K562 (cell line): ENCODE results near the gene SSBP2. TPM values are rescaled to one million over a fixed set of nuclear protein-coding genes. Genes with fewer than 3 reads are reported as not detected.

Source experiments
- ATAC-seq: fragments of 200-7000 bp; cut with Tn5 transposase; 3 replicates; pipeline ENCODE4 v1.9.1; 2020; ENCODE audit warnings: moderate library complexity
- BruUV-seq: library from RNA; stranded (reverse); fragments of 400-500 nt; replicated peaks from 2 replicates; lab custom pipeline; 2021; lab: Mats Ljungman, UMichigan
- CTCF ChIA-PET: fragments of 300-600 bp; formaldehyde crosslinking; extraction: SDS; loops from one replicate; lab custom pipeline; 2021; ENCODE audit warnings: low intra/inter-chr PET ratio; lab: Yijun Ruan, JAX
- POLR2A ChIA-PET: fragments of 300-600, 350-650 bp; sonication (Branson Sonifier 250); formaldehyde crosslinking; extraction: SDS; loops from one replicate; lab custom pipeline; 2021; ENCODE audit warnings: antibody characterized with exemption, inconsistent platforms; lab: Yijun Ruan, JAX
- DNase-seq, 4 experiments: peaks; one replicate each; pipeline versions ENCODE4 v3.0.0 to v3.0.0-alpha.2; 2011 to 2018; ENCODE audit warnings: low spot score in 3 of 4, mixed read lengths in 3 of 4; ENCODE audit errors: extremely low read depth in 1 of 4
- FAIRE-seq: peaks from 2 replicates; lab custom pipeline; 2011; peaks lifted over from hg19 to GRCh38; lab: Jason Lieb, UNC
- H2AFZ ChIP-seq: 2 replicates; pipeline ENCODE4 v1.6.0; 2011; ENCODE audit warnings: low read depth, low read length, control low read depth, inconsistent platforms
- H3K27ac ChIP-seq: fragments of 200-600 bp; 3 replicates; pipeline ENCODE4 v1.8.0; 2011; ENCODE audit warnings: low read depth, mild to moderate bottlenecking, control low read depth, inconsistent platforms, low read length, moderate library complexity, mixed read lengths; ENCODE audit errors: extremely low read depth
- H3K27me3 ChIP-seq, 2 experiments: fragments of 300-600 bp in 1 of 2; 2 replicates in 1 of 2; 3 replicates in 1 of 2; pipeline versions ENCODE4 v1.6.0 to v1.8.0; 2011; ENCODE audit warnings: inconsistent platforms in 2 of 2, low read length in 2 of 2, mild to moderate bottlenecking in 1 of 2, mixed read lengths in 1 of 2, moderate library complexity in 1 of 2; ENCODE audit not compliant: control insufficient read depth in 2 of 2, insufficient read depth in 2 of 2
- H3K36me3 ChIP-seq: fragments of 300-600 bp; 3 replicates; pipeline ENCODE4 v1.8.0; 2011; ENCODE audit warnings: mild to moderate bottlenecking, low read length, inconsistent platforms; ENCODE audit not compliant: control insufficient read depth, insufficient read depth
- H3K4me1 ChIP-seq, 2 experiments: fragments of 200-600 bp in 1 of 2; replicated peaks in 1 of 2; 2 replicates in 1 of 2; 3 replicates in 1 of 2; pipeline versions ENCODE4 v1.5.1 to v1.8.0; 2011; ENCODE audit warnings: inconsistent platforms in 2 of 2, low read length in 2 of 2, mild to moderate bottlenecking in 1 of 2, mixed read lengths in 1 of 2, moderate library complexity in 1 of 2; ENCODE audit not compliant: control insufficient read depth in 2 of 2, insufficient read depth in 2 of 2
- H3K4me2 ChIP-seq: 2 replicates; pipeline ENCODE4 v1.6.1; 2011; ENCODE audit warnings: low read length, control low read depth, inconsistent platforms, mixed read lengths; ENCODE audit not compliant: insufficient read depth
- H3K4me3 ChIP-seq: fragments of 200-600 bp; sonication (generic), shearing (Covaris generic); 2 replicates; pipeline ENCODE4 v1.5.1; 2016; ENCODE audit warnings: control low read depth, inconsistent platforms
- H3K79me2 ChIP-seq: fragments of 200-600 bp; 3 replicates; pipeline ENCODE4 v1.8.0; 2011; ENCODE audit warnings: low read length, inconsistent platforms; ENCODE audit not compliant: control insufficient read depth, insufficient read depth
- H3K9ac ChIP-seq, 2 experiments: 2 replicates each; pipeline versions ENCODE4 v1.6.0 to v1.6.1; 2011; ENCODE audit warnings: low read depth in 2 of 2, low read length in 2 of 2, control low read depth in 1 of 2, inconsistent platforms in 1 of 2, mild to moderate bottlenecking in 1 of 2, mixed read lengths in 1 of 2; ENCODE audit not compliant: insufficient read depth in 1 of 2
- H3K9me1 ChIP-seq: one replicate; pipeline ENCODE4 v1.6.0; 2011; ENCODE audit warnings: inconsistent platforms, mild to moderate bottlenecking, low read length, moderate library complexity; ENCODE audit not compliant: control insufficient read depth, insufficient read depth
- H3K9me3 ChIP-seq: replicated peaks from 2 replicates; pipeline ENCODE4 v1.5.1; 2011; ENCODE audit warnings: low read depth, low read length, inconsistent platforms; ENCODE audit not compliant: control insufficient read depth, insufficient read depth
- H4K20me1 ChIP-seq: replicated peaks from 2 replicates; pipeline ENCODE4 v1.6.1; 2011; ENCODE audit warnings: low read length, inconsistent platforms, mixed read lengths; ENCODE audit not compliant: control insufficient read depth, insufficient read depth
- CREB3 ChIP-seq: fragments of 450-650 bp; conservative IDR thresholded peaks from 2 replicates; pipeline ENCODE4 v1.6.1; 2016; ENCODE audit warnings: missing genetic modification characterization, low read depth, mild to moderate bottlenecking, missing compliant biosample characterization, moderate library complexity
- IFI16 ChIP-seq: fragments of 250-450 bp; sonication (Bioruptor Pico); IDR thresholded peaks from 2 replicates; pipeline ENCODE4 v2.1.2; 2022; ENCODE audit warnings: mild to moderate bottlenecking, inconsistent platforms
- WGBS: fragments of 100-300 bp; shearing (Covaris generic); methylation state at CpG from one replicate; pipeline ENCODE4 v1.1.6; 2016; ENCODE audit warnings: low coverage, mixed read lengths; ENCODE audit not compliant: insufficient coverage; ENCODE audit errors: missing lambda C conversion rate; 5-methylcytosine and 5-hydroxymethylcytosine counted together
- in situ Hi-C: fragments of 300-500 bp; cut with MboI; formaldehyde crosslinking; loops from 4 replicates; pipeline ENCODE4 v1.15.0; 2018; ENCODE audit warnings: inconsistent platforms, mixed read lengths
- intact Hi-C: fragments of 100-400 bp; cut with micrococcal nuclease; formaldehyde crosslinking; loops from 2 replicates; pipeline ENCODE4 v1.14.2; 2022
- polyA plus RNA-seq, 8 experiments: library from polyadenylated mRNA; depleted of rRNA in 4 of 8; stranded (reverse) in 5 of 8; unstranded in 3 of 8; fragments of >200 nt; fragmentation: Nextera tagmentation in 2 of 8; fragmentation: Illumina TruSeq in 1 of 8; extraction: Ambion mirVana in 2 of 8; extraction: Trizol in 1 of 8; gene quantifications; 2 replicates each; pipeline versions ENCODE4 v1.2.1 to v1.2.3, GENCODE V29; 2011 to 2014; ENCODE audit warnings: inconsistent platforms in 1 of 8, missing spikeins in 1 of 8
- total RNA-seq, 7 experiments: library from RNA; depleted of rRNA in 6 of 7; stranded (reverse); fragments of >200 nt in 6 of 7; fragmentation: Illumina TruSeq in 2 of 7; extraction: Trizol in 2 of 7; gene quantifications; 2 replicates each; pipeline versions ENCODE4 v1.2.1 to v1.2.3, GENCODE V29; 2011 to 2021; ENCODE audit warnings: low replicate concordance in 1 of 7

Gene SSBP2
- total and polyA plus RNA-seq, 9 of the 15 experiments (the other 6 are each of a cell fraction or from before 2014, with no cell fraction given) = 22.3 to 133 (median 42.1) TPM

GRCh38 chr5:81779916-81780266 is 29.0 kb upstream of the SSBP2 start:
- intact Hi-C loops = no loop called here
- POLR2A ChIA-PET = interaction anchor here (1.7 to 2.6 kb wide), 4 partner anchors 8 to 29 kb away, joined by 5 to 15 read pairs (median 8); partner anchors contain the start of gene SSBP2
- no peak for FAIRE-seq

More at GRCh38 chr5:81779916-81780266, 29.0 kb upstream of the SSBP2 start:
- Histone ChIP-seq H2AFZ (peak overlapping the region; percentile 95), H3K4me2 (peak overlapping the region; percentile 80; the same call in 1 of the 2 replicates), H3K79me2 (no peaks in the 10 kb centered on the region), H3K9me3 (no peaks in the 10 kb centered on the region), H3K9ac (peak overlapping the region; percentile 57 to 72; a peak in 2 of 4 replicates), H3K9me1 (no peaks in the 10 kb centered on the region), H3K27ac (peak overlapping the region; percentile 74; the same call in 2 of the 3 replicates), H3K4me1 (peaks cover 3 to 26% of the 10 kb centered on the region in 2 experiments; a peak in 4 of 5 replicates), H4K20me1 (no peaks in the 10 kb centered on the region), H3K27me3 (no peaks in the 10 kb centered on the region), H3K4me3 (no peak overlapping the region), H3K36me3 (no peaks in the 10 kb centered on the region)
- no peak for TF ChIP-seq IFI16
- 0 out of 2 replicates have a peak, but pooled peaks have one; percentile 31 for TF ChIP-seq CREB3 (tag)
- CTCF ChIA-PET = interaction anchor here (0.7 kb wide), 1 partner anchor 275 kb away, joined by 3 read pairs; no protein-coding TSS in a partner anchor
- in situ Hi-C loops = no loop called here
- no TSS peak for BruUV-seq
- DNase-seq = no peak
- peak; percentile 43 for ATAC-seq
- 60% methylated on average over 4 of the region's 4 CpGs for WGBS
